Uterus (tissue), 2 donors: ENCODE results near the gene OR4E2.

Source experiments
- CTCF ChIP-seq, 4 experiments: fragments of 200-600 bp in 2 of 4; fragments of 450-650 bp in 2 of 4; sonication (generic) in 2 of 4; IDR thresholded peaks; one replicate each; pipeline ENCODE4 v1.5.1; 2016 to 2019; ENCODE audit warnings: antibody characterized with exemption in 4 of 4, mild to moderate bottlenecking in 2 of 4, moderate library complexity in 1 of 4
- POLR2A ChIP-seq, 2 donors: fragments of 450-650 bp; IDR thresholded peaks; one replicate each; pipeline ENCODE4 v1.6.1; 2016; ENCODE audit warnings: antibody characterized with exemption in 2 of 2, mild to moderate bottlenecking in 1 of 2, moderate library complexity in 1 of 2

GRCh38 chr14:21694425-21694824 lies 40.8 kb downstream of the OR4E2 start:
- TF ChIP-seq CTCF (IDR thresholded peaks at IDR 0.05) (no peak), POLR2A (IDR thresholded peaks at IDR 0.05) (no peak)
